Fibroblast of lung (primary cell): ENCODE data around the gene TBC1D7.

Source experiments
- CTCF ChIP-seq, 2 donors: IDR thresholded peaks in 1 of 2; conservative IDR thresholded peaks in 1 of 2; 1 replicate in 1 of 2; 2 replicates in 1 of 2; pipeline ENCODE4 v1.5.1; 2011 to 2012; ENCODE audit warnings: low read length in 2 of 2, control low read depth in 1 of 2, inconsistent platforms in 1 of 2, low read depth in 1 of 2, mild to moderate bottlenecking in 1 of 2
- EZH2 ChIP-seq: IDR thresholded peaks from 2 replicates; pipeline ENCODE4 v1.5.1; 2012; ENCODE audit warnings: low read length, control low read depth, mild to moderate bottlenecking; ENCODE audit errors: missing control alignments

DNA sequence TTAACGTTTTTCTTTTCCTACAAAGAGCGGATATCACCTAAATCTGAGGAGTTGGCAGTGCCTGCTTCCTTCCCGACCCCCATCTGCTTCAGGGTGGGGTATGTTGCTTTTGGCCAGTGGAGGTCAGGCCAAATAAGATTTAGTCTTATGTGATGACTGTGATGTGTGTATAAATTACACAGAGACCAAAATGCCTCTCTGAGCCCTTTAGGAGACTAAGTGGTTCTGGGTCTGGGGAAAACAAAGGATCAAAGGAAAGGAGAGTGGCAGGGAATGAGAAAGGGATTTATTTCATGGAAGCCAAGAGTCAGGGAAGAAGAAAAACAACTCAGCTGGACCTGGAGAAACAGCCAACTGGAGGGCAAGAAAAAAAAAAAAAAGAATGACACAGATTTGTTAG, 39.1 kb upstream of the TBC1D7 start:
- TF ChIP-seq CTCF (conservative IDR thresholded peaks at IDR 0.05 in 1 of 2, IDR thresholded peaks at IDR 0.05 in 1 of 2; ENCODE audit: low read depth in 1 of 2, low read length in 2 of 2) = no peak
- TF ChIP-seq EZH2 = no peak
